IMR-90 (cell line): ENCODE measurements around the gene ZFP36L1. TPM values are rescaled to one million over a fixed set of nuclear protein-coding genes. Genes with fewer than 3 reads are reported as not detected.

Source experiments
- ATAC-seq: fragments of 200-7000 bp; cut with Tn5 transposase; 2 replicates; pipeline ENCODE4 v1.9.1; 2020; ENCODE audit warnings: low read depth, mild to moderate bottlenecking, moderate library complexity
- BruUV-seq: library from RNA; stranded (reverse); fragments of 400-500 nt; replicated peaks from 2 replicates; lab custom pipeline; 2021; lab: Mats Ljungman, UMichigan
- CTCF ChIA-PET: fragments of 300-600 bp; formaldehyde crosslinking; extraction: SDS; loops from one replicate; lab custom pipeline; 2021; ENCODE audit warnings: antibody characterized with exemption; lab: Yijun Ruan, JAX
- POLR2A ChIA-PET: fragments of 300-600 bp; sonication (Branson Sonifier 250); formaldehyde crosslinking; loops from one replicate; lab custom pipeline; 2022; ENCODE audit warnings: antibody characterized with exemption; ENCODE audit not compliant: unreplicated experiment; lab: Charles Lee
- DNase-seq: peaks from one replicate; pipeline ENCODE4 v3.0.0; 2013
- H2AFZ ChIP-seq: replicated peaks from 2 replicates; pipeline ENCODE3; 2013; ENCODE audit warnings: low read length, mild to moderate bottlenecking; ENCODE audit not compliant: poor library complexity
- H2AK5ac ChIP-seq: 2 replicates; pipeline ENCODE4 v1.6.1; 2013; ENCODE audit warnings: low read depth, low read length, inconsistent platforms
- H2AK9ac ChIP-seq: replicated peaks from 2 replicates; pipeline ENCODE3; 2013; ENCODE audit warnings: mild to moderate bottlenecking, low read depth, low read length, moderate library complexity; ENCODE audit not compliant: poor library complexity
- H2BK120ac ChIP-seq: 2 replicates; pipeline ENCODE4 v1.6.1; 2013; ENCODE audit warnings: low read depth, low read length, inconsistent platforms
- H2BK15ac ChIP-seq: 3 replicates; pipeline ENCODE4 v1.6.1; 2013; ENCODE audit warnings: low read depth, low read length, inconsistent platforms
- H2BK20ac ChIP-seq: 2 replicates; pipeline ENCODE4 v1.6.1; 2013; ENCODE audit warnings: low read depth, mild to moderate bottlenecking, inconsistent platforms, low read length, moderate library complexity
- H2BK5ac ChIP-seq: 2 replicates; pipeline ENCODE4 v1.6.1; 2013; ENCODE audit warnings: mild to moderate bottlenecking, low read depth, low read length, inconsistent platforms; ENCODE audit not compliant: poor library complexity, severe bottlenecking
- H3K14ac ChIP-seq: replicated peaks from 2 replicates; pipeline ENCODE4 v1.6.1; 2013; ENCODE audit warnings: low read depth, low read length, inconsistent platforms
- H3K18ac ChIP-seq: 2 replicates; pipeline ENCODE4 v1.6.1; 2013; ENCODE audit warnings: low read depth, low read length, control low read depth
- H3K23ac ChIP-seq: 2 replicates; pipeline ENCODE4 v1.6.1; 2013; ENCODE audit warnings: low read depth, low read length, inconsistent platforms
- H3K27ac ChIP-seq: 2 replicates; pipeline ENCODE4 v1.5.1; 2013; ENCODE audit warnings: mild to moderate bottlenecking, control low read depth, low read length; ENCODE audit not compliant: insufficient read depth
- H3K27me3 ChIP-seq: 2 replicates; pipeline ENCODE4 v1.6.1; 2013; ENCODE audit warnings: low read length; ENCODE audit not compliant: control insufficient read depth, insufficient read depth
- H3K36me3 ChIP-seq: 2 replicates; pipeline ENCODE4 v1.6.1; 2013; ENCODE audit warnings: low read length, mixed read lengths; ENCODE audit not compliant: control insufficient read depth, insufficient read depth
- H3K4ac ChIP-seq: 2 replicates; pipeline ENCODE4 v1.6.1; 2013; ENCODE audit warnings: low read depth, low read length, inconsistent platforms
- H3K4me1 ChIP-seq: 2 replicates; pipeline ENCODE4 v1.6.1; 2013; ENCODE audit warnings: low read length, mixed read lengths; ENCODE audit not compliant: control insufficient read depth, insufficient read depth
- H3K4me2 ChIP-seq: 2 replicates; pipeline ENCODE4 v1.6.1; 2013; ENCODE audit warnings: low read depth, mild to moderate bottlenecking, control low read depth, low read length, moderate library complexity
- H3K4me3 ChIP-seq: 2 replicates; pipeline ENCODE4 v1.5.1; 2013; ENCODE audit warnings: low read depth, mild to moderate bottlenecking, control low read depth, low read length, moderate library complexity; ENCODE audit not compliant: insufficient read depth
- H3K56ac ChIP-seq: 2 replicates; pipeline ENCODE4 v1.6.1; 2013; ENCODE audit warnings: low read length, inconsistent platforms; ENCODE audit not compliant: insufficient read depth; ENCODE audit errors: extremely low read depth
- H3K79me1 ChIP-seq, 2 experiments: 2 replicates each; pipeline ENCODE4 v1.6.1; 2013; ENCODE audit warnings: low read length in 2 of 2, inconsistent platforms in 1 of 2, low read depth in 1 of 2
- H3K9ac ChIP-seq: 2 replicates; pipeline ENCODE4 v1.6.1; 2013; ENCODE audit warnings: low read depth, low read length, control low read depth
- H3K9me1 ChIP-seq: 2 replicates; pipeline ENCODE4 v1.6.1; 2013; ENCODE audit warnings: low read length, inconsistent platforms; ENCODE audit not compliant: insufficient read depth
- H3K9me3 ChIP-seq: 2 replicates; pipeline ENCODE4 v1.6.1; 2013; ENCODE audit warnings: low read length; ENCODE audit not compliant: control insufficient read depth, insufficient read depth
- H4K20me1 ChIP-seq: 2 replicates; pipeline ENCODE4 v1.6.1; 2013; ENCODE audit warnings: low read length, inconsistent platforms; ENCODE audit not compliant: insufficient read depth
- H4K5ac ChIP-seq: 2 replicates; pipeline ENCODE4 v1.6.1; 2013; ENCODE audit warnings: mild to moderate bottlenecking, low read depth, low read length, control low read depth
- H4K8ac ChIP-seq, 2 experiments: 2 replicates each; pipeline ENCODE4 v1.6.1; 2013; ENCODE audit warnings: low read depth in 2 of 2, low read length in 2 of 2, control low read depth in 1 of 2, inconsistent platforms in 1 of 2
- H4K91ac ChIP-seq: 2 replicates; pipeline ENCODE4 v1.6.1; 2013; ENCODE audit warnings: low read depth, low read length, inconsistent platforms; ENCODE audit not compliant: insufficient read depth
- CHD1 ChIP-seq: IDR thresholded peaks from 2 replicates; pipeline ENCODE4 v1.6.1; 2012; ENCODE audit warnings: low read depth, low read length, improper control_type of control experiment
- FOS ChIP-seq: fragments of 150-350 bp; IDR thresholded peaks from 2 replicates; pipeline ENCODE4 v1.6.1; 2016; ENCODE audit warnings: low read depth, low read length
- RCOR1 ChIP-seq: IDR thresholded peaks from 2 replicates; pipeline ENCODE4 v1.6.1; 2012; ENCODE audit warnings: mild to moderate bottlenecking, low read length, improper control_type of control experiment; ENCODE audit not compliant: insufficient replicate concordance
- SMC3 ChIP-seq: fragments of 150-350 bp; IDR thresholded peaks from 2 replicates; pipeline ENCODE4 v1.6.1; 2016; ENCODE audit warnings: low read depth, mild to moderate bottlenecking, antibody characterized with exemption, low read length, moderate library complexity
- WGBS, 2 experiments: methylation state at CpG; one replicate each; pipeline versions ENCODE4 v1.1.5 to v1.1.7; 2013; ENCODE audit warnings: missing lambda C conversion rate in 2 of 2; ENCODE audit not compliant: insufficient read length in 1 of 2; ENCODE audit errors: extremely low coverage in 2 of 2; 5-methylcytosine and 5-hydroxymethylcytosine counted together
- dilution Hi-C: fragments of 300-500 bp; cut with HindIII; formaldehyde crosslinking; loops from one replicate; pipeline ENCODE4 v1.14.3; 2018; ENCODE audit warnings: low sequenced_read_pairs; ENCODE audit not compliant: unreplicated experiment
- in situ Hi-C: fragments of 300-500 bp; cut with MboI; formaldehyde crosslinking; loops from 3 replicates; pipeline ENCODE4 v1.14.3; 2019; ENCODE audit warnings: low sequenced_read_pairs, inconsistent platforms, mixed read lengths
- intact Hi-C: fragments of 100-400 bp; cut with micrococcal nuclease; formaldehyde crosslinking; loops from 2 replicates; pipeline ENCODE4 v1.10.0; 2022
- polyA plus RNA-seq, 3 experiments: library from polyadenylated mRNA; depleted of rRNA; stranded (reverse); fragments of >200 nt; gene quantifications; 2 replicates each; pipeline ENCODE4 v1.2.3, GENCODE V29; 2012; ENCODE audit warnings: low replicate concordance in 1 of 3
- total RNA-seq: library from RNA; depleted of rRNA; stranded (reverse); fragments of >200 nt; gene quantifications from 2 replicates; pipeline ENCODE4 v1.2.3, GENCODE V29; 2012

Gene ZFP36L1
- total and polyA plus RNA-seq, 2 of the 4 experiments (the other 2 are of a cell fraction): 6.5 to 140 TPM

DNA sequence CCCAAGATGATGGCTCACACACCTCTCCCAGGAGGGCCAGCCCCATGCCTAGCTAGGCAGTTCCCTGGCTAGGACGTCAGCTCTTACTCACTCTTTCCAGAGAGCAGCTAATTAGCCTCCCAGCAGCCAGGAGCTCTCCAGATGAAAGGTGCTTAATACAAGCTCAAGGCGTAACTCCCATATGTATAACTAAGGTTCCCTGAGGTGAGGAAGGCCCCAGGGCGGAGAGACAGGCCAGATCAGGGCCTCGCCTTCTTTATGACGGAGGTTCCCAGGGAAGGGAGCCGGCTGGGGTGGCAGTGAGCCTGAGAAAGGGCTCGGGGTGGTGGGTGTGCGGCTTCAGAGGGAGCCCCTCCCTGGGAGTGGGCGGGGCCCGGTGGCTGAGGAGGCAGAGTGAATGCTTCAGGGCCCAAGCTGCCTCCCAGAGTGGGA lies 26.4 kb upstream of the ZFP36L1 start:
- Histone ChIP-seq H3K56ac (no peak overlapping the region), H3K18ac (no peak overlapping the region), H3K4ac (no peak overlapping the region), H4K91ac (no peak overlapping the region), H2BK5ac (no peak overlapping the region), H2BK15ac (no peak overlapping the region), H3K9me3 (no peaks in the 10 kb centered on the region), H3K4me2 (no peak overlapping the region), H4K8ac (no peak overlapping the region), H2AFZ (peak overlapping the region; percentile 33), H3K36me3 (no peaks in the 10 kb centered on the region), H4K5ac (no peak overlapping the region), H2BK20ac (no peak overlapping the region), H3K27ac (no peak overlapping the region), H3K9me1 (peaks cover 9% of the 10 kb centered on the region), H3K23ac (no peak overlapping the region), H2AK5ac (no peak overlapping the region), H3K14ac (no peak overlapping the region), H3K9ac (no peak overlapping the region), H3K79me1 (peaks cover 8 to 18% of the 10 kb centered on the region in 2 experiments), H2BK120ac (peak overlapping the region; percentile 15; the same call in 1 of the 2 replicates), H4K20me1 (no peaks in the 10 kb centered on the region), H3K4me1 (peaks cover 18% of the 10 kb centered on the region), H3K4me3 (no peak overlapping the region), H2AK9ac (no peak overlapping the region), H3K27me3 (no peaks in the 10 kb centered on the region)
- POLR2A ChIA-PET: no interaction called here
- DNase-seq: peak; percentile 66
- CTCF ChIA-PET: no interaction called here
- in situ Hi-C loops (loop anchor here (5.0 kb wide), 2 partner anchors 572 to 982 kb away; no protein-coding TSS in a partner anchor), dilution Hi-C loops (no loop called here), intact Hi-C loops (loop anchor here (5.0 to 10.0 kb wide), 2 partner anchors 734 to 982 kb away; no protein-coding TSS in a partner anchor)
- TF ChIP-seq SMC3 (no peak), RCOR1 (no peak), CHD1 (no peak), FOS (no peak)
- no peak for ATAC-seq
- 58% methylated on average over 5 of the region's 10 CpGs; no CpG with 5 or more reads in 1 of the 2 experiments for WGBS, 2 experiments
- BruUV-seq: no TSS peak
